NCI-H446 (cell line): ENCODE data around the gene CNKSR2.

ENCODE experiments used
- DNase-seq, 2 experiments: peaks; one replicate each; lab custom pipeline; 2025; lab: John Stamatoyannopoulos, UW

CNKSR2 gene

DNA sequence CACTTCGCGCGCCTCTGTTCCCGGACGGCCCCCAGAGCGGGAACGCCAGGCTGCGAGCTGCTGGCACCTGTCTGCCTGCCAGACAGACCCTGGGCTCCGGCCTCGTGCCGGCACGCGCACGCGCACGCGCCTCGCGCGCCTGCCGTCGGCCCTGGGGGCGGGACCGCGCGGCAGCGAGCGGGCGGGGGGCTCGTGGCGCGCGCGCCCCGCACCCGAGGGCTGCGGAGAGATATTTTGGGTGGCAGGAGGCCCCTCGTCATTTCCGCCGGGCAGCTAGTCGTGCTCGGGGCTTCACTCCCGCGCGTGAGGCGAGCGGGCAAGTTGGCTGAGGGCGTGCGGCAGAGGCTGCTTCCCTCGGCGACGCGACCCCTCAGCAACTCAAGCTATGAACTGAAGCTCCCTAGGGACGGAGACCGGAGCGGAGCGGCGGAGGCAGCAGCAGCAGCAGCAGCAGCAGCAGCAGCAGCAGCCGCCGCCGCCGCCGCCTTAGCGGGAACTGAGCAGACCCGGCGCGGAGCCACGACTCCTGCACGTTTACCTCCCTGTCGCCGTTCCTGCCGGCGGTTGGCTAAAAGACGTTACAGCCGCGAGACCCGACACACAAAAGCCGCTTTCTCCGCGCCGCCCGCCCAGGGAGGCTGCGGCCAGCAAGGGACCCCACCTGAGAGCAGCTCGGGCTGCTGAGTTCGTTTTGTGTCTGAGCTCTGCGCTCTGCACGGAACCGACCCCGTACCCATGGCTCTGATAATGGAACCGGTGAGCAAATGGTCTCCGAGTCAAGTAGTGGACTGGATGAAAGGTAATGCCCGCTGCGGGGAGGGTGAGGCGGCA is at the start of gene CNKSR2:
Gene CNKSR2, plus strand, starts transcription at position 256 of the 831 bp plus-strand sequence. Its CDS starts 480 bp downstream, at position 736.
- DNase-seq = peak; percentile 65 to 90

DNA sequence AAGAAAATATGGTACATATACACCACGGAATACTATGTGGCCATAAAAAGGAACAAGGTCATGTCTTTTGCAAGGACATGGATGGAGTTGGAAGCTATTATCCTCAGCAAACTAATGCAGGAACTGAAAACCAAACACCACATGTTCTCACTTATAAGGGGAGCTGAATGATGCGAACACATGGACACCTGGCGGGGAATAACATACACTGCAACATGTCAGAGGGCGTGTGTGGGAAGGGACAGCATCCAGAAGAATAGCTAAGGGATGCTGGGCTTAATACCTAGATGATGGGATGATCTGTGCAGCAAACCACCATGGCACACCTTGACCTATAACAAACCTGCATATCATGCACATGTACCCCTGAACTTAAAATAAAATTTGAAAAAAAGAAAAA is 19.5 kb upstream of the CNKSR2 start:
- no peak for DNase-seq

DNA sequence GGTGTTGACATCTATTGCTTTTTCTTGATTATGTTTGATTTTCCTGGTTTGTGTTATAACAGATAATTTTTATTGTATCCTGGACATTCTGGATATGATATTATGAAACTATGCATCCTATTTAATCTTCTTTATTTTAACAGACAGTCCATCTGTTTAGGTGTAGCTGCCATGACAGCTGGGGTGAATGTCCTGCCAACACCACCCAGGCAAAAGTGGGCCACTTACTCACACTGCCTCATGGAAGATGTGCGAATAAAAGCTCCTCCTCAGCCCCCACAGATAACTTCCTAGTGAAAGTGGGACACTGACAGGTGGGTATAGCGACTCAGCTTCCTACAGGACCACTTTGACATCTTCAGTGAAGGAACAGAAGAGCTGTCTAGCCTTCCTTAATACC is 18.4 kb upstream of the CNKSR2 start:
- no peak for DNase-seq

DNA sequence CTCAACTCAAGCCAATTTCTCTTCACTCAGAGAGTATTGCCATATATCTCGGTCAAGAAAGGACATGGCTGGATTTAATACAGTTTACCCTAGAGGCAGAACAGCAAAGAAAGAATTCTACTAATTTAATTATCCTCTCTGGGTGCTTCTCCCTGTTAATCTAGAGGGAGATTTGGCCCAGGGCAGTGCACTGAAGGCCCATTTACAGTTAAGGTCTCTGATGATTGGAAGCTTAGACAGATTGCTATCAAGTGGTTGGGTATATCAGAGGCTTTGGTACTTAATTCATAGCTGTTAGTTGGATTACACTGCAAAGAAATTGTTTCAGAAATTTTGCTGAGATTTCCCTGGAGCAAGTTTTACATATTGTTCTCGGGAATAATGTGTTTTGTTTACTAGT is 4.6 kb upstream of the CNKSR2 start:
- DNase-seq = no peak

DNA sequence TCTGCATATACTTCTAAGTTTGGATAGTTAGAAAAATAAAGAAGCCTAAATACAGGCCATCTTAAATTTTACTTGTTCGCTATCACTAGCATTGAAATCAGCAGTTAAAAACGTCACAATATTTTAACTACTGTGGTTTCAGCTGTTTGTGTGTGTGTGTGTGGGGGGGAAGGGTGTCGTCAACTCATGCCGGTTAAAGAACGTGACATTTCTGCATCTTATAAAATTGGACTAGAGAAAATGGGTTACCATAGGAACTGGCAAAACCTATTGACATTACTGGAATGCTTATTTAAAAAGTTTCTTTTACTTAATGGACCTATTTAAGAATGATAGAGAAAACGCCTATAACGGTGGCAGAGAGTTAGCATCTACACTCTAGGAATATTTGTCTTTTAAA is 1.2 kb upstream of the CNKSR2 start:
- no peak for DNase-seq

DNA sequence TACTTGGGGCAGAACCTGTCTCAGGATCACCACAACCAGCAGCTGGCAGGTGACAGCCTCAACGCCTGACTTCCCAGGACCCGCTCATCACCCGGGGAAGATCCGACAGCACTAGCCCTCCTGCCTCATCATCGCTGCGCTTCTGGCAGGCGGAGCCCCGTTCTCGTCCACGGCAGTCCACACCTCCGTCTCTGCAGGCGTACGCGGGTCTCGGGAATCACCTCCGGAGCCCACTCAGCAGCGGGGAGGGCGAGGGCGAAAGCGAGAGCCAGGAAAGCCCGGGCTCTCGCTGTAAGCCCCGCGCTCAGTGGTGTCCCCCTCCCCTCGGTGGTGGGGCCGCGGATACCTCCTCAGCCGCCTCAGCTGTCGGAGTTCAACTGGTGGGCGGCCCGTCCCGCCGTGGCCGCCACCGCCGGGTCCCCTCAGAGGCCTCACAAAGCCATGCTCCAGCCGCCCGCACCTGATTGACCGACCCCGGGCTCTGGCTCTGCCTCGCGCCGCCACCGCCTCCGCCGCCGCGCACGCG is 518 bp upstream of the CNKSR2 start:
- peak in 1 of 2 experiments; percentile 49 for DNase-seq

DNA sequence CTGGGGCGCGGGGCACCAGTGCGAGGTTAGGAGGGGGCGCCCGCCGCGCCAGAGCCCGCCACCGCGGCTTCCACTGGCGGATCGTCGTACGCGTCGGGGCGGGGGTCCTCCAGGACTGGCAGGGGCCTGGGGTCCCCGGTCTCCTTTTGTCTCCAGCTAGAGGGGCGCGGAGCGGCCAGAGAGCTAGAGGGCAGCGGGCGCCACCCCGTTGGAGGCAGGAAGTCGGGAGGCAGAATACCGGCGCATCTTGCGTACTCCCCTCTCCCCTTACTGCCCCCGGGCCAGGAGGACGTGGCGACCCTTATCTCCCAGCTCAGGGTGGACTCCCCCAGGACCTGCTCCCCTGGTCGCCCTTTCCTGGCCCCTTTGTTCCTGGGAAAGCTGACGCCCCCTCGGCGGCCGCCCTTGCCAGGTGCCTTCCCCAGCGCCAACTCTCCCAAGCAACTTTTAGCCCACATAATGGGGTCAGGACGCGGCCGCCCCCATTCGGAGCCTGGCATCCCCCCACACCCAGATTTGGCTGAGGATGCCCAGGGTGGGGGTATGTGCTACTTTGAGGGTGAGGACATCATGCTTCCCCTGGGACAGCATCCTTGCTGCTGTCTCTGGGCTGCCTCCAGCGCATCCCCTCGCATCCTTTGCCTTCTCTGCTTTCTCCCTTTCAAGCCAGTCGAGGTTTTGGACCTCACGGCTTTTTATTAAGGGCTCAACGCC is 933 bp downstream of the CNKSR2 start:
- no peak for DNase-seq

DNA sequence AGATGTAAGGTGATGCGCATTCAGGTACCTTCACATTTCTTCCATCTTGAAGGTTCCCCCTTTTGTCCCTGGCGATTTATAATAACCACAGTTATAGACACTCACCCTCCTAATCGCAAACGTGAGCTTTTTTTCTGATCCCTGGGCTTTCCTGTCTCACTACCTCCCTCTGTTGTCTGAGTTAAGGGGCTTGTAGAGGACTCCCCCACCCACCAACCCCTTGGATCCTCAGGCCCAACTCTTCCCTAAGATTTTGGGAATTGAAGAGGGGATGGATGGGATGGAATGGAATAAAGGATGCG is 1.4 kb downstream of the CNKSR2 start:
- peak in 1 of 2 experiments; percentile 15 for DNase-seq

DNA sequence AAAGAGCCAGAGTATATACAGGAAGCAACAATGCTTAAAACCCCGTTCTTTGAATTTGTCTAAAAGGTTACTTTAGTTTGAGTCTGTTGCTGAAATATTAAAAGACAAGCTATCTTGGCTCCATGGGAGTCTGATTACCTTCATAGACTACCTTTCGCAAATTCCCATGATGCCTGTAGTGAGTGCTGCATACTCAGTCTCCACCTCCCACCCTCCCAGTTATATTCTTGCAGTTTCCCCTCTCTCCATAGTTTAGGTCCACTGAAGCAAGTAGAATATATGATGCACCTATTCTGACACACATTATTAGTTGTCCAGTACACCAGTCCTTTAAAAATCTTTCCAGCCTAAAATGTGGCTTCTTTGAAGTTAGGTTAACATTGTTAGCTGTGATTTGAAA is 2.4 kb downstream of the CNKSR2 start:
- no peak for DNase-seq

DNA sequence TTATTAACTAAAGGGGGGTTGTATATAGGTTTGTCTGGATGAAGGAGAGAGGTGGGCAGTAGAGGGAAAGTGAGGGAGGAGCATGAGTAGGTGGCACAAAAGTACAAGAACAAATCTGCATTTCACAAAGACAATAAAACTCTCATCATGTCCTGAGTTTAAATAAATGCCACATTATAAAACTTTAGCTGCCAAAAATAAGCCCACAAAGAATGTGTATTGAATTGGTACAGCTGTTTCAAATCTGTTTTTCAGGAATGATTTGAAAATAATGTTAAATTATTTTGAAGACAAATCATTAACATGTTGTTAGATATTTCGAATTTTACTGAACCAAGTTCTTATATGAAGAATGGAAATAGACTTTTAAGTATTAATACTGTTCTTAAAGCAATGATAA is 5.8 kb downstream of the CNKSR2 start:
- DNase-seq = no peak

DNA sequence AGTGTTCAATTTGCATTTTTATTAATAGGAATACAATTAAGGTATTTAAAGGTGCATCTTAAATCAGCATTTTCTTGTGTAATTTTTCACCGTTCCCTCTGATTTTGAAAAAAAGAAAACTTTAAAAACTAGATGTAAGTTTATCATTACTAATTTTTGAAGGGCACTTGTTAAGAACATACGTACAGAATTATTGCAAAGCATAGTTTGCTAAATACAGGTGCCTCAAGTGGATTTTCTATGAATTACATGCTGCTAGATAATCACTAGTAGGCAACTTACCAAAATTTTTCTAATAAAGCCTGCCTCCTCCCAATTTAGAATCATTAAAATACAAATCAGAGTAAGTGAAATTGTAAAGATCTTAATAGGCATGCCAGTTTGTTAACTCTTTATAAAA is 8.5 kb downstream of the CNKSR2 start:
- peak in 1 of 2 experiments; percentile 19 for DNase-seq

DNA sequence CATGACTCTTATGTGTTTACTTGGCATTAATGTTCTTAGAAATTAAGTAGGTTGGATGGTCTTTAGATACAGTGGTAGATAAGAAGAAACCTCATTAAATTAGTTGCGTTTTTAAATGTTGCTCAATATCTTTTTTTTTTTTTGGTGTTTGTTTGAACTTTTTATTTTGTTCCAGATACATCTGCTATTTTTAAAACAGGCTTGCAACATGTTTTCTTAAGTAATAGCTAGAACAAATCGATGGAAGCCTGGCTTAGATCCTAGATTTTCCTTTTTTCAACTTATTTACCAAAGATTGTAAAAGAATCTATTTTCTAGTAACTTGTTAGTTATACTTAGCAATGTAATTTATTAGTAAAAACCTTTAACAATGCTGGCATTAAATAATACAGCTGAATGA is 9.3 kb downstream of the CNKSR2 start:
- DNase-seq = no peak

DNA sequence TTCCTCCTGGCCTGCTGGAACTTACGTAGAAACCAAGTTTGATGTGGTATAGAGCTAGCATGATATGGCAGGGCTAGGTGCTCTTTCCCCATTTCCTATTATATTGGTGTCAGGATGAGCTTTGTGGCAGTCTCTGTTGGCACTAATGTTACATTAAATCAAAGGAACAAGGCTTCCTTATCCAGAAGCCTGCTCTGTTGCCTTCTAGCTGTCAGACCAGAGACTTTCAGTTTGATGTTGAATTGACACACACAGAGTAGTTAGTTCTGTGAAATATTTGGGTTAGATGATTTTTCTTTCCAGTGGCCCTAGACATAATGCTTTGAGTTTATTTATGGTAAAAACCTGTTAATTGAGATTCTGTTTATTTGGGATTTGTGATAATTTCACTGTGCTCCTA is 10.0 kb downstream of the CNKSR2 start:
- DNase-seq = no peak

DNA sequence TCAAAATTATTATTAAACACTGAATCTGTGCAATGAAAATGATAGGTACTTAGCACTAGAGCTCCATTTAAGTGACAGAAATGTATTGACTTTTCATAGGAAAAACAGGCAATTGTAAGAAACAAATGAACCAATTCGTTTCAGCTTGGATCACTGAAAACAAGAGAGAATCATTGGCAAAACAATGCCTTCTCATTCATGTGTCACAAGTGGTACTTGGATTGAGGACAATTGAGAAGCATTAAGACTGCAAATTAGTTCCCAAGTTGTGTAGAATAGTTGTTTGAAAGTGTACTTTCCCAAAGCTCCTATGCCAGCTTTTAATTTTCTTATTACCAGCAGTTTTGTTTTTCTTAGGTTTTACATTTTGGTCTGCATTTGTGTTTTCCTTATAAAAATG is 20.6 kb downstream of the CNKSR2 start:
- DNase-seq = no peak

DNA sequence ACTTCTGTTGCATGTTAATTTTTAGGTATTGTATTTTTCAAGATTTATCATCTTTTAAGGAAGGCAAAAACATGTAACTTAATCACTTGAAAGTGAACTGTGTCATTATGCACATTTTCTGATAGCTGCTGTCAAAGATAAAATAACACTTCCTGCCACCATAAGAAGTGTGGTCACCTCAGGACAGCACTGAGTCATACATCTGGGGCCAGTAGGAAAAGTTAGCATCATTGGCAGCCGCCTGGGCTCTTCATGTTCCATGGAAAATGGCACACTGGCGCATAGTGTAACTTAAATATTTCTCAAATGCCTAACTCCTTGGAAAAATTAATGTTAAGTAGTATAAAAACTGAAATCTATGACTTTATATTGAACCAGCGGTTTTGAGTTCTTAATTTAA is 24.2 kb downstream of the CNKSR2 start:
- no peak for DNase-seq

DNA sequence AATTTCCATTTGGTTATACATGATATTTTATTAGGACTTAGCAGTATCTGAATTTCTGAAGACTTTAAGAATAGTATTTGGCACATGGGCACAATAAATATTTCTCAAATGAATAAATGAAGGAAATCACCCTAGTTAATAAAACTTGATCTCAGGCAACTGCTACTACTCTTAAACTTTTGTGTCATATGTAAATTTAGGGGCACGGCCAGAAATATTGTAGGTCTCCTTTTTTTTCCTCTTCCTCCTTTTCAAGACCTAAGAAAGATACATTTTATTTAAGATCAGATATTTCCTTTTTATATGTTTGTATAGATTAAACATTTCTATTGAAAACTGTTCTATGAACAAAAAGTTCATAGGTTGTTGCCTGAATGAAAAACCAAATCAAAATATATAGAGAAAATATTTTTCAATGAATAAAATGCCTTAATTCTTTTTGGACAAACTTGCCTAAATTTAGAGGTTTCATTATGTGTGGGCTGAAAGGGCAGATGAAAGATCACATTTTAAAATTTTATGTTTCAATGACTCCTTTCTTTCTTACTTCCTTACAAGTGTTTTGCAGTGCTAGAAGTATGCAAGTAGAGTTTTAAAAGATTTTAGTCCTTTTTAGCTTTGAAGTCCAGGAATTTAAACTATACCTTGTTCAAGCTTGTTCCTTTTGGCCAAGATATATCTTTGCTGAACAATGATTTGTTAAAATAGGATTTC is 26.3 kb downstream of the CNKSR2 start:
- no peak for DNase-seq

DNA sequence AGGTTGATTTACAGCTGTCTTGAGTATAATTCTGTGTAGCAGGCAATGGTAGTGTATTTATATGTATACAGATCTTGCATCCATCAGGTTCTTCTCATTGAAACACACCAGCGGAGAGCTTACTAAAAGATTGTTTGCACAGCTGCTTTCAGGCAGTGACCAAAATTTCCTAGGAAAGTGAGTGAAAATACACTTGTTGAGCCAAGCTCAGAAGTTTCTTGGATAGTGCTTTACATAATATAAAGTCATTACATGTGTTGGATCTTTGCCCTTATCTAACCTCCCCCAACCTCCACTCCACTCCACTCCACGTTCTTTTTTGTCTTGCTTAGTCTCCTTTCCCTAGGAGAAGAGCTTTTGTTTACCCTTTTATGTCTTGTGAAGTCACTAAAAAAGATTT is 34.1 kb downstream of the CNKSR2 start:
- peak in 1 of 2 experiments; percentile 13 for DNase-seq

DNA sequence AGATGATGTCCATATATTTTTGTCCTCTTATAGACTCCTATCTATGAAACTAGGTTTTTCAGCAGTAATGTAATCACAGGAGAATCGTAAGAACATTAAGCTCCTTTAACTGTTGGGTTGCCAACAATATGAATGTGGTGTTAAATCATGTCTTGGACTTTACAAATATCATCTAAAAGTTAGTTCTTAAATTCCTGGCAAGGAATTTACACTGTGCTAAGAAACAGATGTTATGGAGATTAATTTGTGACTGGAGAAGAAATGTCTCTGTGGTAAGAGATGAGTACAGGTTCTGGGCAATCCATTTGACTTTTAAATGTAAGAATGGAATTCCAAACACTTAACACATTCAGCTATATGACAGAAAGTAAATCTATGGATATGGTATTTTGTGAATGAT is 34.6 kb downstream of the CNKSR2 start:
- DNase-seq = no peak

DNA sequence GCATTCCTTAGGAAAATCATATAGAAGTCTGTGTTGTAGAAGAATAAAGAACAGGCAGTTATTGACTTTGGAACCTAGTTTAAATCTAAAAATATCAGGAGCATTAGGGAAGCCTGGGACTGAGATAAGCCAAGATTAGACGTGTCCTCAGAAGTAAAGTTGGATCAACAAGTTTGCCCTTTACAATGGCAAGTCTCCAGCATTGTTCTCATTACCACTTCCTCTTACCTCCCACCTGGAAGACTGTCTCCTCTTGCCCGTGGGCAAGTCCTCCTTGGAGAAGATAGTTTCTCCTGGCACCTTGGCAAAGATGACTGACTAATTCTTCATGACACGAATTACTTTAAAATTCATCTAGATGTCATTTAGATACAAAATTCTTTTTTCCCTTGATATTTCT is 37.8 kb downstream of the CNKSR2 start:
- no peak for DNase-seq

DNA sequence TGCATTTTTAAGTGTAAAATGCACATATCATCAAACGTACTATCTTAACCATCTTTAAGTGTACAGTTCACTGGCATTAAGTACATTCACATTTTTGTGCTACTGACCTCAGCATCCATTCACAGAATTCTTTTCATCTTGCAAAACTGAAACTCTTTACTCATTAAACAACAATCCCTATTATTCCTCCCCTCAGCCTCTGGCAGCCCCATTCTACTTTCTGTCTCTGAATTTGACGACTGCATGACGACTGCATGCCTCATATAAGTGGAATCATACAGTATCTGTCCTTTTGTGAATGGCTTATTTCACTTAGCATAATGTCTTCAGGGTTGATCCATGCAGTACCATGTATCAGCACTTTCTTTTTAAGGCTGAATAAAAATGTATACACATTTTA is 38.7 kb downstream of the CNKSR2 start:
- no peak for DNase-seq

DNA sequence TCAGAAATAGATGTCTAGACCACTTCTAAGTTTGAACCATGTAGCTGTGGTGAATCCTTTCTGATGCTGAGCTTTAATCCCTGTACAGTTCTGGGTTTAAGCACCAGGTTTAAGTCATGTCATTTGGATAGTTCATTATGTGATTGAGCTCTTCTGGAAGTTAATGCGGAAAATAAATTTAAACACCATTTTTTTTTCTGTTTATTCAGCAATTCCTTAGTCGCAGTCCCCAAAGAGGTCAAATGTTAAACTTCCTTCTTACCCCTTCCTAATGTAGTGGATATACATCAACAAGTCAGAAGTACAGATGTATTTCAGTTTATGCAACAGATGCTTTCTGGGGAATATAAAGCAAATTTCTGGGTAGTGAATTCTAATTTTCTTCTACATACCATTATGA is 52.9 kb downstream of the CNKSR2 start:
- DNase-seq = no peak

DNA sequence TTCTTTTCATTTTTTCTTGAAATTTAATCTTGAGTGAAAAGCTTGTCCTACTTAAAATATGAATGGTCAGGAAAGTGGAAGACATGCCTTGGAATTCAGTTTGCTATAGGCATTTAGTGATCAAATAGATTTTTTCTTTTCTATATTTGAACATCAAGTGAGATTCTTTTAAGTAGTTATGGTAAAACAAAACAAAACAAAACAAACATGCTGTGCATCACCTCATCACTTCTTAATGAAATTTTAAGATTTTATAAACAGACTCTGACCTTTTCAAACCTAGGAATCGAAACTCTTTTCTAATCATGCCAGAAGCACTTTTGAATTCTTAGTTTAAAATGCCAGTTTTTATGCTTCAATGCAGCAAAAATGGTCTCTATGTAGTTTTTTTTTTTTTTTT is 62.8 kb downstream of the CNKSR2 start:
- no peak for DNase-seq

DNA sequence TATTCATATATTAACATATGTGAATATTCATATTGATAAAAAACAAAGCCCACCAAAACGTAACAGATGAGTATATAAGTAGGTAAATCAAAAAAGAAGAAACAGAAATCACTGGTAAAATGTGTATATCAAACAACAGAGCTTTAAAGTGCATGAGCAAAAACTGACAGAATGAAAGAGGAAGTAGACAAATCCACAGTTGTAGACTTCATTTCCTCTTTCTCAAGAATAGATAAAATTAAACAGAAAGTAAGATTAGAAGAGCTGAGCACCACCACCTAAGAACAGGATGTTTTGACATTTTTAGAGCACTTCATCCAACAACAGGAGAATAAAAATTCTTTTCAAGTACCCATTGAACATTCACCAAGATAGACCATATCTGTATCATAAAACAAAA is 64.6 kb downstream of the CNKSR2 start:
- DNase-seq = no peak
